GM12892 (cell line): ENCODE data around the gene ODAPH.

Source experiments
- DNase-seq: peaks from one replicate; pipeline ENCODE4 v3.0.0; 2011; ENCODE audit not compliant: insufficient read length
- FAIRE-seq: peaks from 2 replicates; lab custom pipeline; 2011; peaks lifted over from hg19 to GRCh38; lab: Jason Lieb, UNC
- POLR2A ChIP-seq: IDR thresholded peaks from 2 replicates; pipeline ENCODE4 v1.6.1; 2011; ENCODE audit warnings: low read depth, low read length, control low read depth
- POLR2AphosphoS5 ChIP-seq: IDR thresholded peaks from 2 replicates; pipeline ENCODE4 v1.6.1; 2011; ENCODE audit warnings: low read depth, low read length, control low read depth
- TAF1 ChIP-seq: IDR thresholded peaks from 2 replicates; pipeline ENCODE4 v1.6.1; 2011; ENCODE audit warnings: low read depth, mild to moderate bottlenecking, control low read depth, low read length, borderline replicate concordance

Gene ODAPH

GRCh38 chr4:75612306-75612705, 56.4 kb downstream of the ODAPH start:
- DNase-seq (no peak), FAIRE-seq (no peak)
- TF ChIP-seq POLR2AphosphoS5 (no peak), TAF1 (no peak), POLR2A (no peak)
